Activated CD4-positive, alpha-beta T cell treated with anti-CD3 and anti-CD28 coated beads, Interleukin-2, amount 50 U/mL, for 48 hours (primary cell): ENCODE data around the gene RP9.

Experiments used
- DNase-seq, 2 experiments: peaks; one replicate each; pipeline ENCODE4 v3.0.0-alpha.2; 2020

The RP9 gene

GRCh38 chr7:33062023-33062781, 47.0 kb downstream of the RP9 start, which contains the start of gene NT5C3A:
NT5C3A (minus strand) TSS chr7:33062776; CDS start chr7:33062705, 71 bp downstream.
- peak; percentile 43 to 62 for DNase-seq

GRCh38 chr7:33061282-33061937, 47.8 kb downstream of the RP9 start:
- no peak for DNase-seq

- no peak for DNase-seq
Observed at GRCh38 chr7:33059635-33060034, 49.6 kb downstream of the RP9 start.

GRCh38 chr7:33055158-33055557, 54.0 kb downstream of the RP9 start:
- no peak for DNase-seq

- DNase-seq: no peak
Observed at GRCh38 chr7:33054261-33054964, 54.8 kb downstream of the RP9 start.

- no peak for DNase-seq
Observed at GRCh38 chr7:33053721-33054120, 55.5 kb downstream of the RP9 start.

- DNase-seq: no peak
Observed at GRCh38 chr7:33050535-33051318, 58.5 kb downstream of the RP9 start.

- no peak for DNase-seq
Observed at GRCh38 chr7:33048704-33049103, 60.5 kb downstream of the RP9 start.

GRCh38 chr7:33048257-33048656, 60.9 kb downstream of the RP9 start:
- no peak for DNase-seq

- no peak for DNase-seq
Observed at GRCh38 chr7:33044986-33045385, 64.2 kb downstream of the RP9 start.
